Fibroblast of skin of right biceps (primary cell): ENCODE data around the gene TECRL.

Source experiments
- DNase-seq: peaks from one replicate; pipeline ENCODE4 v3.0.0-alpha.2; 2013

Gene TECRL

GRCh38 chr4:64409300-64409699 lies at the start of gene TECRL:
TECRL (minus strand) TSS chr4:64409450; CDS start chr4:64409351, 99 bp downstream.
- no peak for DNase-seq

DNA sequence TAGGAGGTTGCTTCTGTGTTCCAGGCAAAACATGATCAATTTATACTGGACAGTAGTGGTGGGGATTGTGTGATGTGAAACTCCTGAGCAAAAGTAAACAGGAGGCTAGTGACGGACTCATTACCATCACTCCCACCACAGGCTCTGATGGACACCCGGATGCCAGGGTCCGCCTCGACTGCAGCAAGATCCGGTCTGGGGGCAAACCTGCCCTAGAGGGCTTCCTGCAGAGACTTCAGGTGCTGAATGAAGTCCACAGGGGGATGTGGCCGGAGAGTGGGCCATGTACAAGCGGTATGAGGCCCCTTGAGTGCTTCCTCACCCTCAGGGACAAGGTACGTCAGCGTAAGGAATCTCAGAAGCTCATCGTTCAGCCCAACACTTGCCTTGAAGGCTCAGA lies 23.4 kb upstream of the TECRL start:
- DNase-seq, result no peak

GRCh38 chr4:64430933-64431332 lies 21.7 kb upstream of the TECRL start:
- no peak for DNase-seq

- peak; percentile 1 for DNase-seq
These were observed 8.7 kb upstream of the TECRL start for GRCh38 chr4:64417974-64418373.

DNA sequence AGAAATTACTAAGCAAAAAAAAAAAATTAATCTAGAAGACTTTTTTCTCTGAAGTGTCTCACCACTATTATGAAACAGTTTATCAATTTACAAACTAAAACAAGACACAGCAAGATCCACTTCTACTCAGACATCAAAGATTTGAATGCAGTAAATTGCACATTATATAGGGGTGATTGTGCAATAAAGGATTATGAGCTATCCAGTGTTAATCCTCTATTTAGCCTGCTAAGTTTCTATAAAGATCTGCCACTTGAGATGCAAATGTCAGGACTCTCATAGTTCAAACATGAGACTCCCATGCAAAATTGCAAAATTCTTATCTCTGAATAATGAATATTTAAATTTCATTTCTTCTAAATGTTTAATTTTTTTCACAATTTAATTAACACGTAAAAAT lies 2.2 kb downstream of the TECRL start:
- DNase-seq, result no peak

DNA sequence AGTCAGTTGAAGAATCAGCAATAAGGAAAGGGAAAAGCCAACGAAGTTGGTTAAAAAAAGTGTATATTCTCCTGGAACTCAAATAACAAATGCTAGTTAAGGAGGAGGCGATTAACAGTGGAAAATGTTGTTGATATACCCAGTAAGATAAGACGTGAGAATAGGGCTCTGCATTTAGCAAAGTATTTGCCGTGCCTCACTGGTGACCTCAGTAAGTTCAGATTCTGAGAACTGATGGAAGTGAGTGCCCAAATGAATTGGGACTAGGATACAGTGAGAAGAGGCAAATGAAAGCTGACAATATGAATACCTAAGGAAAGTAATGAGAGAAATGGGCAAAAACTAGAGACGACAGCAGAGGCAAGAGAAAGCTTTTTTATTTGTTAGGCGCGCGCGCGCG lies 3.5 kb downstream of the TECRL start:
- no peak for DNase-seq

DNA sequence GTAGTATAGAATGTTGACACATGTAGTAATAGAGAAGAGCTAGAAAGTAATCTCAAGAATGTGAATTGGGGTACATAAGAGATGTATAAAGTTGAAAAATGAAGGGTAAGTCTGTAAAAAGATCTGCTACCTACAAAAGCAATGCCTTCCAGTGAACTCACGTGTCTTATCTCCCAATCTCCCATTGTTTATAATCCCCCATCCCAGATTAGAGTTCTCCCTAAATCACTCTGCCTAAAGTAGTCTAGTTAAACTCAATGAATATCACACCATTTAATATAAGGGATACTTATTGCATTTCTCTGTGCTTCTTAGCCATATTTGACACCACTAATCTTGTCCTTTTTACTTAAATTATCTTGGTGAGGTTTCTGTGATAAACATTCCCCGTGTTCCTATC lies 6.6 kb downstream of the TECRL start:
- DNase-seq, result no peak

GRCh38 chr4:64399313-64400109 lies 9.7 kb downstream of the TECRL start:
- no peak for DNase-seq

GRCh38 chr4:64394469-64394868 lies 14.8 kb downstream of the TECRL start:
- DNase-seq, result no peak

DNA sequence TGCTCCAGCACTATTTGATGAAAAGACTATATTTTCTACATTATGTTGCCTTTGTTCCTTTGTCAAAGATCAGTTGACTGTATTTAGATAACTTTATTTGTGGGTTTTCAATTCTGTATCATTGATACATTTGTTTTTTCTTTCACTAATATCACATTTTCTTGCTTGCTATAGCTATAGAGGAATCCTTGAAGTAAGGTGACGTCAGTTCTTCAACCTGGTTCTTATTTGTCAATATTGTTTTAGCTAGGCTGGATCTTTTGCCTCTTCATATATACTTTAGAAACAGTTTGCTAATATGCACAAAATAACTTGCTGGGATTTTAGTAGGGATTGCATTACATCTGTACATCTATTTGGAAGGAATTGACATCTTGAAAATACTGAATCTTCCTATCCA lies 21.0 kb downstream of the TECRL start:
- no peak for DNase-seq

DNA sequence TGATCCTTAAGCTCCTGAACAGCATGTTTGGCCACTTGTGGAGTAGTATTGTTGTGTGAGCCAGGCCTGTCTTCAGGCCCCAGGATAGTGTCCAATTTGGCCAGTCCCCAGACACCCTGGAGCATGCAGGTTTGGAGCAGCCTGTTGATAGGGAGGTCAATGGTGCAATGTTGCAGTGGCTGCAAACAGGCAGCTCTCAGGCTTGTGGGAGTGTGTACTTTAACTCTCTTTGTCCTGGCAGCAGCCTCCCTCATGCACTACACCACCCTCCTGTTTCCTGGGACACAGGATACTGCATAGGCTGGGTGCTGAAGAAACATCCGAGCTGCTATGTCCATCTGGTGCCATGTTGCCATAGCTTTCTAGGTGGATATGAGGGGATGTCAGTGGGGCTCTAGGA lies 24.0 kb downstream of the TECRL start:
- DNase-seq, result no peak

- no peak for DNase-seq
These were observed 24.7 kb downstream of the TECRL start for GRCh38 chr4:64384237-64385203.

DNA sequence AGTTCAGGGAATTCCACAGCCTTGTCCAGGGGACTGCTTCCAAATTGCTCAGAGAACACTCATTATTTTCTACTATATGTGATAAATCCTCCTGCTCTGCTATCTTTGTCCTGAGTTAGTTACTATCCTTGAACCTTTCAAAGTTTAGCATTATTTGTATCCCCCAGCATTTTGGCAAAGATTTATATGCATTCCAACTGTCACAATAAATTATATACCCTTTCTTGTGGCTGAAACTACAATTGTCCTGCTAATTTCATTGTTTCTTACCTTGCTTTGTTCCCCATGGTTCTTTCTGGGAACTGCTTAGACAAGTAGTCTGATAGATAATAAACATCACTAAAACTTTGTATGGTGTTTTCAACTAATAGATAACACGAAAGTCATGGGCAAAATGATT lies 40.5 kb downstream of the TECRL start:
- DNase-seq, result no peak

DNA sequence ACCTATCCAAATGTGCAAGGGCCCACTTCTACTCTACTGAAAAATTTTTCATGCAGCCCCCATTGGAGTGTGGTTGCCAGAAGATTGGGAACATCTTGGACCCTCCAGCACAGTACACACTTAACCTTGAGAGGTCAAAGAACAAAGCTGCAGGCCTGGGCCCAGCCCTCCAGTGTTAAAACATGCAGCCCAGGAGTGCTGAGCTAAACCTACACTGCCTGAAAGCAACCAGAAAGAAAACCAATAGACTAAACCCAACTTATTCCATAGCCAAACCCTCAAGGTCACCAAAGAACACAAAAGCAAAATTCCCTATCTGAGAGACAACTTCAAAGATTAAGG lies 47.9 kb downstream of the TECRL start:
- DNase-seq, result no peak

GRCh38 chr4:64360664-64361398 lies 48.4 kb downstream of the TECRL start:
- no peak for DNase-seq

DNA sequence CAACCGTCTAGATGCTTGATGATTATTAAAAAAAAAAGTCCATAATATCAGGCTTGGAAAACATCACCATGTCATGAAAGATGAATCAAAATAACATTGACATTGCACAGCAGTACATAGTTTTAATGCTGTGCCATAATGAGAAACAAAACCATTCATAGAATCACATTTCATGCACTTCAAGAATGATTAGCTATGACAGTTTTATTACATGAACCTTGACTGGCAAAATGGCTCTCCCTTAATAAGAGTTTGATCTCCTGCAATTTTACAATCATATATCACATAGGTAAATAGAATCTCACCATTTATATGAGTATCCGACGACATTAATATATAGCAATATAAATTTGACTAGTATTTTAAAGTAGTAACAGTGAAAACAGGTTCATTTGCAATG lies 49.8 kb downstream of the TECRL start:
- no peak for DNase-seq

GRCh38 chr4:64353904-64354303 lies 55.3 kb downstream of the TECRL start:
- no peak for DNase-seq

- DNase-seq, result no peak
These were observed 67.5 kb downstream of the TECRL start for GRCh38 chr4:64341711-64342110.

DNA sequence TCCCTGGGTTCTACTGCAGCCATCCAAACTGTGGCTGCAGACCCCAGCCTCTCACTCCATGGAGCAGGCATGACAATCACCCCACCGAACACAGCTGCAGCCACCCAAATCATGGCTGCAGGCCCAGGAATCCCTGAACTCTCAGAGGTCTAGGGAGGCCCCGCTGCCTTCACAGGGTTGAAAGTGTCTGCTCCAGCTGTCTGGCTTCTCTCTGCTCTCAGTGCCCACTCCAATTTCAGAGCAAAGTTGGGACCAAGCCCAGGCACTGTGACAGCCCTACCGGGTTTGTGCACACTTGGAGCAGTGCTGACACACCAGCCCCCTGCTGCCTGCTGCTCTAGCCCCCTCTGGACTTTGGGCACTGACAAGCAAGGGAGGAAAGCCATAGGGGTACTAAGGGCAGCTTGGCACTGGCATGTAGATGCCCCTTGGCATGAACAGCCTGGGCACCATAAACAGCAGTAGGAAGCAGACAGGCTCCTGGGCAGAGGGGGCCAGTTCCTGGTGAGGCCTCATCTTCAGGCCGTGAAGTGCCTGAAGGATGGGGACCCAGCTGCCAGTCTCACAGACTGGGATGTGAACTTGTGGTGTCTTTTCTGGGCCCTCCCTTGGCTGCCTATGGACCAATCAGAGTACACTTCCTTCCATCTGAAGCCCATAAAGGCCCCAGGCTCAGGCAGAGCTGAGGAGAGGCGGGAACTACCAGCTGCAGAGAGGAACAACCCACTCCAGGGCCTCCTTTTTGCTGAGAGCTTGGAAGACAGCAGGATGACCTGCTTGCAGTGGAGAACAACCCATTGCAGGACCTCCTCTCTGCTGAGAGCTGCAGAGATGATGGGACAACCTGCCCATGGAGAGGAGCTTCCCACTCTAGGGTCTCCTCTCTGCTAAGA lies 68.8 kb downstream of the TECRL start:
- no peak for DNase-seq

DNA sequence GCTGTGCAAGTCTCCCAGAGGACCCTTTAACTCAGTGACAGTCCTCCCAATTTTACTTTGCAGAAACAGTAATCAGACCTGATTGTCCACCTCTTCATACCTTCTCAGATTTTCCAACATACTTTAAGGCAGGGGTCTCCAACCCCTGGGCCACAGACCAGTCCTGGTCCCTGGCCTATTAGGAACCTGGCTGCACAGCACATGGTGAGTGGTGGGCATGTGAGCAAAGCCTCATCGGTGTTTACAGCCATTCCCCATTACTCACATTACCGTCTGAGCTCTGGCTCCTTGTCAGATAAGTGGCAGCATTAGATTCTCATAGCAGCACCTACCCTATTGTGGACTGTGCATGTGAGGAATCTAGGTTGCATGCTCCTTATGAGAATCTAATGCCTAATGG lies 74.3 kb downstream of the TECRL start:
- no peak for DNase-seq

DNA sequence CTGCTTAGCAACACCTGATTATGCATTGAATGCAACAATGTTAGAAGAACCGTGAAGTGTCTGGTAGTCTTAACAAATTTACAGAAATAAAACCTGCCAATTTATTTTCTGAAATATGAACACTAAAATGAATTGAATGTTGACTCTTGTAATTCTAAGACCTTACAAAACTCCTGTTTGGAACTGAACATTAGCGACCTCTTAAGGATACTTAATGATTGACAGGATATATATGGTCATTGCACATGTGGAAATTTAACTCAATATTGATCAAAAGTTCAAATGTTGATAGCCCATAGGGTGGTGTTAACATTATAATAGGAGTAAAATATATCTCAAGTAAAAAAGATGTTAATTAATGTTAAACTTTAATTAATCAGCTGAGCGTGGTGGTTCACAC lies 79.1 kb downstream of the TECRL start:
- DNase-seq, result no peak

DNA sequence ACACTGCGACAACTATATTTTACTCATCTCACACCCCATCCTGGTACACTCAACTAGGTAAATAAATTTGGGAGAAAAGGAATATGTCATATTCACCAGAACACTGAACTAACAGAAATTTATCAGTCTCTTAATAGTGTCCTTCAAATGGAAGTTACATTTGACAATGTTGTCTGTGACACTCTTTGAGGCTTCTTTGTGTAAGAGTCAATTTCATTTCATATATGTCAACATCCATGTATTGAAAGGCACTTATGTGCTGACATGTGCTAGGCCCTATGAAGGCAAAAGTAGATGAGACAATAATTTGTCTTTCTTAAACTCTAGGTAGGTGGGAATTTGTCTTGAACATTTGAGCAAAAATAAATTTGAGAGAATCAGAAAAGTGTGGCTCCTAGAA lies 82.0 kb downstream of the TECRL start:
- DNase-seq, result no peak
